ENCODE results near the gene LYSET.
"Not testable (repeated sequence)": the region's sequence is repeated elsewhere in the genome, so short reads cannot be mapped to it uniquely, and the experiment has no call there.

Gene LYSET

GRCh38 chr14:93168610-93169009 lies 16.5 kb upstream of the LYSET start:
- not testable (repeated sequence) for DNase-seq (ENCODE audit: low spot score)

- DNase-seq (ENCODE audit: low spot score): not testable (repeated sequence)
Measured at GRCh38 chr14:93169619-93170018, 15.5 kb upstream of the LYSET start.

- not testable (repeated sequence) for DNase-seq (ENCODE audit: low spot score)
Measured at GRCh38 chr14:93170141-93170540, 15.0 kb upstream of the LYSET start.

- DNase-seq (ENCODE audit: low spot score): no peak
Measured at GRCh38 chr14:93171376-93171775, 13.7 kb upstream of the LYSET start.

DNA sequence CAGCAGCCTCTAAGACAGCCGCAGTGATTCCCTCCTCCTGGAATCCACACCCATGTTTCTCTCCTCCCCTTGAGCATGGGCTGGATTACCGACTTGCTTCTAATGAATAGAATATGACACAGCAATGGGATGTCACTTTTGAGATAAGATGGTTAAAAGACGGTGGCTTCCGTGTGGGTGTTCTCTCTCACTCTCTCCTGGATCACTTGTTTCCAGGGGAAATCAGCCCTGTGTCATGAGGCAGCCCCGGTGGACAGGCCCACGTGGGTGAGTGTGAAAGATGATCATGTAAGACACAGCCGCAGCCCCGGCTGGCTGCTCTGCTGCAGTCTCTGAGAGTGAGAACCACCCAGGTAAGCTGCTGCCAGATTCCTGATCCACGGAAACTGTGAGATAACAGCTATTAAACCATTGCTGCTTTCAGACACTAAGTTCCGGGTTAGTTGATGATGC lies 11.1 kb upstream of the LYSET start:
- no peak for DNase-seq (ENCODE audit: low spot score)

DNA sequence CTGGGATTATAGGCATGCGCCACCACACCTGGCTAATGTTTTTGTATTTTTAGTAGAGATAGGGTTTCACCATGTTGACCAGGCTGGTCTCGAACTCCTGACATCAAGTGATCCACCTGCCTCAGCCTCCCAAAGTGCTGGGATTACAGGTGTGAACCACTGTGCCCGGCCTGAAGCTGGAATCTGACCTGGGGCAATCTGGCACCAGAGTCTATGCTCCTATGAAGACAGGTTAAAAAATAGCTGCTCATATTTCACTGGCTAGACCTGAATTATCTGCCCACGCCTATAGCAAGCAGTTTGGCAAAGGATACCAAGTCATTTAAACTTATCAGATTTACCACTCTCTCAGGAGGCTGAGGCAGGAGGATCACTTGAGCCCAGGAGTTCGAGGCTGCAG lies 10.4 kb upstream of the LYSET start:
- DNase-seq (ENCODE audit: low spot score): not testable (repeated sequence)

DNA sequence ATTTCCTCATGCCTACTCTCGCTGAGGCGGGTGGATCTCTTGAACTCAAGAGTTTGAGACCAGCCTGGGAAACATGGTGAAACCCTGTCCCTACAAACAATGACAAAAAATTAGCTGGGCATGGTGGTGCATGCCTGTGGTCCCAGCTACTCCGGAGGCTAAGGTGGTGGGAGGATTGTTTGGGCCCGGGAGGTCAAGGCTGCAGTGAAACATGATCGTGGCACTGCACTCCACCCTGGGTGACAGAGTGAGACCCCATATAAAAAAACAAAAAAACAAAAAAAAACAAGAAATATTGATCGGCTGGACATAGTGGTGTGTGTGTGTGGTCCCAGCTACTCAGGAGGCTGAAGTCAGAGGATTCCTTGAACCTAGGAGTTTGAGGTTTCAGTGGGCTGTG lies 9.6 kb upstream of the LYSET start:
- no peak for DNase-seq (ENCODE audit: low spot score)

DNA sequence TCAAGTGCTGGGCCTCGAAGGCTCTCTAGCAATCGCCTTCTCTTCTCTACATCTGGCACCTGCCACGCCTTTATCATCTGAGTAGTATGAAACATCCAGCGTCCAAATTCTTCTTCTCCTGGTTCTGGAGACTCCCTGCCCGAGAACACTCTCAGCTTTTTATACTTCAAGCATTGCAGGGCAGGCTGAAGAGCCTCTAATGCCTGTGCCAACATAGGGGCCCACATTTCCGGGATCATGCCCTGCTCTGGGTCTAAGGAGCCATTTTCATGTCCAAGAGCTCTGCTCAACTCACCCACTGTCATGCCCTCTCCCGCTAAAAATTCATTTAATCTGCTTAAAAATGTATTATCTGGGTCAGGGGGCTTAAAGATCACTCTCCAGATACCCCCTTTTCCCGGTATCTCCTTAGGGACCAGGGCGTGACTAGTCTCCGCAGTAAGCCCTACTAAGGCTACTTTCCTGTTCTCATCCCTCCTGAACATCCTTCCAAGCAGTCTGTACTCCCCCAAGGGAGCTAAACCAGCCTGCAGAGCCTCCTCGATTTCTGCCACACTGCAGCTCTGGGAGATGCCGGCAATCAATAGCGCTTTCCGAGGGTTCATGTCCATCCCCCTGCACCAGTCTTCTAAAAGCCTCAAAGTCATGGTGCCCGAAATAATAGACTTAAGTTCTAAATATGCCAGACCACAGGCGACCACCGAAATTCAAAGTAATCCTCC lies 1.4 kb upstream of the LYSET start:
- no peak for DNase-seq (ENCODE audit: low spot score)

DNA sequence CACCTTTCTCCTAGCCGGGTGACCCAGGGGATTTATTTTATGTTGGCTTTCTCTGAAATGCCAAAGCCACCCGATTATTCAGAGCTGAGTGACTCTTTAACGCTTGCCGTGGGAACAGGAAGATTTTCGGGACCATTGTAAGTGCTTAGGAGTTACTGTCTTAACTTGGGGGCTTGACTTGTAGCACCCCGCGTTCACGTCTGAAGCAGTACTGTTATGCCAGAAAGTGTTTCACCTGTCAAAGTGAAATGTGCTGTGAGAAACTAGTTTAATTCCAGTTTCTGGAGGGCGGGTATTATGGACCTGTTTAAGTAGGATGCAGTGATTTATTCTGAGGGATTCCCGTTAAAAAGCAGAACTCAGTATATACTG lies 218 bp downstream of the LYSET start:
- DNase-seq (ENCODE audit: low spot score): no peak

- no peak for DNase-seq (ENCODE audit: low spot score)
Measured at GRCh38 chr14:93186466-93186865, 1.3 kb downstream of the LYSET start.

- DNase-seq (ENCODE audit: low spot score): no peak
Measured at GRCh38 chr14:93186956-93187355, 1.8 kb downstream of the LYSET start.

GRCh38 chr14:93195316-93195999 lies 10.3 kb downstream of the LYSET start:
- no peak for DNase-seq (ENCODE audit: low spot score)

GRCh38 chr14:93199031-93199430 lies 13.9 kb downstream of the LYSET start:
- DNase-seq (ENCODE audit: low spot score): no peak

- no peak for DNase-seq (ENCODE audit: low spot score)
Measured at GRCh38 chr14:93200553-93200952, 15.4 kb downstream of the LYSET start.

GRCh38 chr14:93201155-93201704 lies 16.1 kb downstream of the LYSET start:
- DNase-seq (ENCODE audit: low spot score): no peak

DNA sequence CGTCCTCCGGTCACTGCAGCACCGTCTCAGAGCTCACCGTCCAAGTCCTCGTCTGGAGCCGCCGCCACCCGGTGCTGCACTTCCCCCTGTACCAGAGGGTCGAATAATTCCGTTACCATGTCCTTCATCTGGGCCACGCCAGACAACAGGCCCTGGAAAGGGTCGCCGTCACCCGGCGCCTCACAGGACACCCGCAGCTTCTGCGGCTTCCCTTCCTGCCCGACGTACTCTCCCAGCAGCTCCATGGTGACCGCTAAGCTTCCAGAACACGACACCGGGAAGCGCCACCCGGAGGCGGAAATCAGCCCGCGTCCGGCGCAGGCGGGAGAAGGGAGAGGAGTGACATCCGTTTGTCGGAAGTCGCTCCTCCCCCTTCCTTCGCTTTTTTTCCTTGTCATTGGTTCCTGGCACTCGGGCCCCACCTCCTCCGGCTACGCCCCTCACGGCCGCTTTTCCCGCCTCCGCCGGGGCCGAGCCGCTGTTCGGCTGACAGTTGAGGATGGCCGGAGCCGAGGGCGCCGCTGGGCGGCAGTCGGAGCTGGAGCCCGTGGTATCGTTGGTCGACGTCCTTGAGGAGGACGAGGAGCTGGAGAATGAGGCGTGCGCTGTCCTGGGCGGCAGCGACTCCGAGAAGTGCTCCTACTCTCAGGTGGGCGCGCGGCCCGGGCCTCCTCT lies 21.8 kb downstream of the LYSET start, which contains the start of the genes GON7 and UBR7:
GON7 (minus strand) TSS at position 273 of the 675 bp plus-strand sequence; CDS start at position 245, 28 bp downstream.
UBR7 (plus strand) TSS at position 464 of the 675 bp plus-strand sequence; CDS start at position 500, 36 bp downstream.
- DNase-seq (ENCODE audit: low spot score): peak; percentile 97

- peak; percentile 64 for DNase-seq (ENCODE audit: low spot score)
Measured at GRCh38 chr14:93207468-93208308, 22.6 kb downstream of the LYSET start.

- no peak for DNase-seq (ENCODE audit: low spot score)
Measured at GRCh38 chr14:93212432-93212831, 27.3 kb downstream of the LYSET start.

DNA sequence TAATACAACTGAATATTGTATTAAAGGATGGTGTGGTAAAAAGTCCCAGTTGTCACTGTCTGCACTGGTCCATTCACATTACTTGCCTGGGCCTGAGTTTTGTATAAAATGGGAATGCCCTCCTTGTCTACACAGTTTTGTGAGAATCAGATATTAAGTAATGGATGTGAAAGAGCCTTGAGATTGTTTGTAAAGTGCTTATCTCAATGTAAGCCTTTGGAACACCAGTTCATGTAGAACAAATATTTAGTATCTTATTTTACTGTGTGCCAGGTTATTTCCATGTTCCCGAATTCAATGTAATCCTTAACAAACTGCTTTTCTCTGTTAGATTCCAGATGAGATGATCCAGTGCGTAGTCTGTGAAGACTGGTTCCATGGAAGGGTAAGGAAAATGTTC lies 29.5 kb downstream of the LYSET start:
- no peak for DNase-seq (ENCODE audit: low spot score)

GRCh38 chr14:93219103-93219726 lies 34.1 kb downstream of the LYSET start:
- DNase-seq (ENCODE audit: low spot score): peak; percentile 35

- no peak for DNase-seq (ENCODE audit: low spot score)
Measured at GRCh38 chr14:93220509-93220908, 35.4 kb downstream of the LYSET start.
